NCI-H1436 (cell line): Measurements from ENCODE around the gene PLA2R1.

Source experiments
- DNase-seq: peaks from one replicate; lab custom pipeline; 2025; lab: John Stamatoyannopoulos, UW

Gene PLA2R1

GRCh38 chr2:160062292-160063005 lies at the start of gene PLA2R1:
Gene PLA2R1, minus strand, starts transcription at chr2:160062615. Its CDS starts 212 bp downstream, at chr2:160062403.
- no peak for DNase-seq

- no peak for DNase-seq
Observed at GRCh38 chr2:160110674-160111239, 48.3 kb upstream of the PLA2R1 start.

GRCh38 chr2:160109939-160110673 lies 47.7 kb upstream of the PLA2R1 start:
- DNase-seq: peak; percentile 23

GRCh38 chr2:160109243-160109642 lies 46.8 kb upstream of the PLA2R1 start:
- no peak for DNase-seq

GRCh38 chr2:160108646-160109045 lies 46.2 kb upstream of the PLA2R1 start:
- DNase-seq: no peak

- DNase-seq: no peak
Observed at GRCh38 chr2:160105366-160105765, 43.0 kb upstream of the PLA2R1 start.

- no peak for DNase-seq
Observed at GRCh38 chr2:160104115-160104514, 41.7 kb upstream of the PLA2R1 start.

- no peak for DNase-seq
Observed at GRCh38 chr2:160097326-160097725, 34.9 kb upstream of the PLA2R1 start.

- no peak for DNase-seq
Observed at GRCh38 chr2:160096409-160096808, 34.0 kb upstream of the PLA2R1 start.

GRCh38 chr2:160092445-160092844 lies 30.0 kb upstream of the PLA2R1 start:
- no peak for DNase-seq

- no peak for DNase-seq
Observed at GRCh38 chr2:160091381-160091780, 29.0 kb upstream of the PLA2R1 start.

GRCh38 chr2:160087854-160088745 lies 25.7 kb upstream of the PLA2R1 start:
- no peak for DNase-seq

- DNase-seq: no peak
Observed at GRCh38 chr2:160085662-160086061, 23.2 kb upstream of the PLA2R1 start.

GRCh38 chr2:160077912-160078810 lies 15.7 kb upstream of the PLA2R1 start:
- no peak for DNase-seq

- peak; percentile 72 for DNase-seq
Observed at GRCh38 chr2:160076914-160077313, 14.5 kb upstream of the PLA2R1 start.

- DNase-seq: no peak
Observed at GRCh38 chr2:160076241-160076640, 13.8 kb upstream of the PLA2R1 start.

GRCh38 chr2:160075171-160075570 lies 12.8 kb upstream of the PLA2R1 start:
- no peak for DNase-seq

- no peak for DNase-seq
Observed at GRCh38 chr2:160073284-160073888, 11.0 kb upstream of the PLA2R1 start.

- no peak for DNase-seq
Observed at GRCh38 chr2:160068906-160069305, 6.5 kb upstream of the PLA2R1 start.

- no peak for DNase-seq
Observed at GRCh38 chr2:160064916-160065315, 2.5 kb upstream of the PLA2R1 start.
